ENCODE measurements around the gene UBR3.
"Not testable (repeated sequence)": the region's sequence is repeated elsewhere in the genome, so short reads cannot be mapped to it uniquely, and the experiment has no call there.

UBR3 gene

GRCh38 chr2:169827272-169828140, at the start of gene UBR3:
Gene UBR3 (plus strand): TSS chr2:169827454. CDS start chr2:169827508, 54 bp downstream.
- peak; percentile 79 for DNase-seq (ENCODE audit: low read depth)

- DNase-seq (ENCODE audit: low read depth) = no peak
These were observed 48.8 kb upstream of the UBR3 start for GRCh38 chr2:169778446-169778845.

- no peak for DNase-seq (ENCODE audit: low read depth)
These were observed 45.8 kb upstream of the UBR3 start for GRCh38 chr2:169781249-169782013.

- DNase-seq (ENCODE audit: low read depth) = no peak
These were observed 44.7 kb upstream of the UBR3 start for GRCh38 chr2:169782513-169782912.

- no peak for DNase-seq (ENCODE audit: low read depth)
These were observed 36.7 kb upstream of the UBR3 start for GRCh38 chr2:169790581-169790980.

GRCh38 chr2:169795181-169795580, 32.1 kb upstream of the UBR3 start:
- DNase-seq (ENCODE audit: low read depth) = no peak

GRCh38 chr2:169796441-169796840, 30.8 kb upstream of the UBR3 start:
- no peak for DNase-seq (ENCODE audit: low read depth)

- DNase-seq (ENCODE audit: low read depth) = no peak
These were observed 29.7 kb upstream of the UBR3 start for GRCh38 chr2:169797601-169798000.

GRCh38 chr2:169798397-169798717, 28.9 kb upstream of the UBR3 start:
- no peak for DNase-seq (ENCODE audit: low read depth)

- peak; percentile 89 for DNase-seq (ENCODE audit: low read depth)
These were observed 28.3 kb upstream of the UBR3 start, which contains the start of gene SSB for GRCh38 chr2:169798718-169799592. Gene SSB (plus strand): TSS chr2:169798871. CDS start chr2:169800961, 2,090 bp downstream.

GRCh38 chr2:169803480-169803879, 23.8 kb upstream of the UBR3 start:
- no peak for DNase-seq (ENCODE audit: low read depth)

GRCh38 chr2:169806586-169806985, 20.7 kb upstream of the UBR3 start:
- no peak for DNase-seq (ENCODE audit: low read depth)

GRCh38 chr2:169808221-169808620, 19.0 kb upstream of the UBR3 start:
- DNase-seq (ENCODE audit: low read depth) = no peak

- no peak for DNase-seq (ENCODE audit: low read depth)
These were observed 11.4 kb upstream of the UBR3 start for GRCh38 chr2:169815849-169816248.

- DNase-seq (ENCODE audit: low read depth) = not testable (repeated sequence)
These were observed 10.3 kb upstream of the UBR3 start for GRCh38 chr2:169816961-169817360.

GRCh38 chr2:169817369-169817768, 9.9 kb upstream of the UBR3 start:
- not testable (repeated sequence) for DNase-seq (ENCODE audit: low read depth)

GRCh38 chr2:169818241-169818640, 9.0 kb upstream of the UBR3 start:
- no peak for DNase-seq (ENCODE audit: low read depth)

GRCh38 chr2:169819106-169819505, 8.1 kb upstream of the UBR3 start:
- no peak for DNase-seq (ENCODE audit: low read depth)

GRCh38 chr2:169820101-169820500, 7.2 kb upstream of the UBR3 start:
- not testable (repeated sequence) for DNase-seq (ENCODE audit: low read depth)

GRCh38 chr2:169822036-169822435, 5.2 kb upstream of the UBR3 start:
- DNase-seq (ENCODE audit: low read depth) = no peak

GRCh38 chr2:169822785-169823392, 4.4 kb upstream of the UBR3 start:
- no peak for DNase-seq (ENCODE audit: low read depth)

- DNase-seq (ENCODE audit: low read depth) = no peak
These were observed 3.3 kb upstream of the UBR3 start for GRCh38 chr2:169823996-169824372.

Data from activated gamma-delta T cell treated with anti-CD3 and anti-CD28 coated beads, Interleukin-2, amount 50 U/mL, for 16 hours (primary cell).